ENCODE data around the gene CD44. TPM values are rescaled to one million over a fixed set of nuclear protein-coding genes. Genes with fewer than 3 reads are reported as not detected.
"Not testable (repeated sequence)": the region's sequence is repeated elsewhere in the genome, so short reads cannot be mapped to it uniquely, and the experiment has no call there.

CD44 gene
- total RNA-seq, 1 donor from 2014 or later: 133 TPM

GRCh38 chr11:35101223-35101622 is 37.7 kb upstream of the CD44 start:
- Histone ChIP-seq H3K4me1 (ENCODE audit: control insufficient read depth in 3 of 3, insufficient read depth in 3 of 3, low read length in 3 of 3) (peaks cover 17 to 23% (median 20%) of the 10 kb centered on the region in 3 donors), H3K27me3 (ENCODE audit: control insufficient read depth in 3 of 3, insufficient read depth in 3 of 3, low read length in 3 of 3) (no peaks in the 10 kb centered on the region), H3K9ac (ENCODE audit: low read depth in 1 of 3, low read length in 3 of 3) (no peak overlapping the region), H3K9me3 (ENCODE audit: control insufficient read depth in 3 of 3, low read length in 3 of 3) (no peaks in the 10 kb centered on the region), H3K36me3 (ENCODE audit: control insufficient read depth in 3 of 3, insufficient read depth in 3 of 3, low read length in 3 of 3) (no peaks in the 10 kb centered on the region), H3K27ac (ENCODE audit: low read depth, low read length) (peak overlapping the region; percentile 88), H3K4me3 (ENCODE audit: low read length in 3 of 3) (no peak overlapping the region)

- Histone ChIP-seq H3K4me1 (ENCODE audit: control insufficient read depth in 3 of 3, insufficient read depth in 3 of 3, low read length in 3 of 3) (peaks cover 17 to 23% (median 20%) of the 10 kb centered on the region in 3 donors), H3K4me3 (ENCODE audit: low read length in 3 of 3) (no peak overlapping the region), H3K27me3 (ENCODE audit: control insufficient read depth in 3 of 3, insufficient read depth in 3 of 3, low read length in 3 of 3) (no peaks in the 10 kb centered on the region), H3K27ac (ENCODE audit: low read depth, low read length) (no peak overlapping the region), H3K9me3 (ENCODE audit: control insufficient read depth in 3 of 3, low read length in 3 of 3) (no peaks in the 10 kb centered on the region), H3K9ac (ENCODE audit: low read depth in 1 of 3, low read length in 3 of 3) (no peak overlapping the region), H3K36me3 (ENCODE audit: control insufficient read depth in 3 of 3, insufficient read depth in 3 of 3, low read length in 3 of 3) (no peaks in the 10 kb centered on the region)
Measured at GRCh38 chr11:35102267-35102666, 36.7 kb upstream of the CD44 start.

- Histone ChIP-seq H3K9ac (ENCODE audit: low read depth in 1 of 3, low read length in 3 of 3) (no peak overlapping the region), H3K27me3 (ENCODE audit: control insufficient read depth in 3 of 3, insufficient read depth in 3 of 3, low read length in 3 of 3) (no peaks in the 10 kb centered on the region), H3K36me3 (ENCODE audit: control insufficient read depth in 3 of 3, insufficient read depth in 3 of 3, low read length in 3 of 3) (no peaks in the 10 kb centered on the region), H3K9me3 (ENCODE audit: control insufficient read depth in 3 of 3, low read length in 3 of 3) (no peaks in the 10 kb centered on the region), H3K4me3 (ENCODE audit: low read length in 3 of 3) (no peak overlapping the region), H3K27ac (ENCODE audit: low read depth, low read length) (no peak overlapping the region), H3K4me1 (ENCODE audit: control insufficient read depth in 3 of 3, insufficient read depth in 3 of 3, low read length in 3 of 3) (peaks cover 17 to 23% (median 17%) of the 10 kb centered on the region in 3 donors)
Measured at GRCh38 chr11:35103366-35104208, 35.4 kb upstream of the CD44 start.

DNA sequence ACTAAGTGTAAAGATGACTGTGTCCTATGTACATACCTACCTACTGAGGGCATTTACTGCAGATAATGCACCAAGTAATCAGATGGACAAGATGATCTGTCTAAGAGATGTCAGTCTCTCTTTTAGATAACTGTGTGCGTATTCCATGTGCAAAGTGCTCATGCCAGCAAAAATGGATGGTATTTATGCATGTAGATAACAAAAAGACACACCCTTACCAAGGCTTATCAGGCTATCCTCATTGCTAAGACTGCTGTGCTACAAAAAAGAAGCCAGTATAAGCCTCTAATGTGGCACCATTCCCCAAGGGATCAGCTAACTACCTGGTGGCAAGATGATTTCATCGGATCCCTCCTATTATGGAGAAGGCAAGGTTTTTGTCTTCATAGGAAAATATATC is 34.3 kb upstream of the CD44 start:
- no peaks in the 10 kb centered on the region for H3K9me3 ChIP-seq (ENCODE audit: control insufficient read depth in 3 of 3, low read length in 3 of 3)
- H3K9ac ChIP-seq (ENCODE audit: low read depth in 1 of 3, low read length in 3 of 3): no peak overlapping the region
- no peak overlapping the region for H3K4me3 ChIP-seq (ENCODE audit: low read length in 3 of 3)
- H3K27ac ChIP-seq (ENCODE audit: low read depth, low read length): no peak overlapping the region
- H3K36me3 ChIP-seq (ENCODE audit: control insufficient read depth in 3 of 3, insufficient read depth in 3 of 3, low read length in 3 of 3): no peaks in the 10 kb centered on the region
- no peaks in the 10 kb centered on the region for H3K27me3 ChIP-seq (ENCODE audit: control insufficient read depth in 3 of 3, insufficient read depth in 3 of 3, low read length in 3 of 3)
- peaks cover 7 to 13% (median 9%) of the 10 kb centered on the region in 3 donors for H3K4me1 ChIP-seq (ENCODE audit: control insufficient read depth in 3 of 3, insufficient read depth in 3 of 3, low read length in 3 of 3)

DNA sequence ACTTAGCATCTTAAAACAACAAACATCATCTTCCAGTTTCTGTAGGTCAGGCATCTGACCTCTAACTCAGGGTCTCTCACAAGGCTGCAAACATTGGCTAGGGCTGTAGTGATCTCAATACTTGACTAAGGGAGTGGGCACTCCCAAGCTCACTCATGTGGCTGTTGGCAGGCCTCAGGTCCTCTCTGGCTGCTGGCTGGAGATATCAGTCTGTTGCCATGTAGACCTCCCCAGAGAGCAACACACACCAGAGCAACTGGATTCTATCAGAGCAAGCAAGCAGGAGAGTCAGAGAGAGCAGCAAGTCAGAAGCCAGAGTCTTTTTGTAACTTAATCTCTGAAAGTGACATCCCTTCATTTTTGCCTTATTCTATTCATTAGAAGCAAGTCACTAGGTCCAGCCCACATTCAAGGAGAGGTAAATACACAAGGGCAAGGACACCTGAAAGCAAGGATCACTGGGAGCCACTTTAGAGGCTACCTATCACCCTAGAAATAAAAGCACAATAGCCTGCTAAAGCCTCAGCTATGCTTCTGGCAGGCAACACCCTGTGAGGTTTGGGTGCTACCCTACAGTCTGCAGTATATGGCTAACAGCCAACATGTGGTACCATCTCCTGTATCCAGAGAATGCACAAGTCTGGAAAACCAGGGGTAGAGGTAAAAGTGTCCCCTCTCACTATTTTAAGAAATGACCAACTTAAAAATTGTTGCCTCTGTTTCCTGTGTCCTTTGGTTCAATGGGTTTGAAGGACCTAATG is 33.5 kb upstream of the CD44 start:
- H3K27ac ChIP-seq (ENCODE audit: low read depth, low read length): no peak overlapping the region
- H3K9ac ChIP-seq (ENCODE audit: low read depth in 1 of 3, low read length in 3 of 3): no peak overlapping the region
- H3K27me3 ChIP-seq (ENCODE audit: control insufficient read depth in 3 of 3, insufficient read depth in 3 of 3, low read length in 3 of 3): no peaks in the 10 kb centered on the region
- peaks cover 2 to 9% (median 5%) of the 10 kb centered on the region in 3 donors for H3K4me1 ChIP-seq (ENCODE audit: control insufficient read depth in 3 of 3, insufficient read depth in 3 of 3, low read length in 3 of 3)
- H3K4me3 ChIP-seq (ENCODE audit: low read length in 3 of 3): no peak overlapping the region
- no peaks in the 10 kb centered on the region for H3K9me3 ChIP-seq (ENCODE audit: control insufficient read depth in 3 of 3, low read length in 3 of 3)
- no peaks in the 10 kb centered on the region for H3K36me3 ChIP-seq (ENCODE audit: control insufficient read depth in 3 of 3, insufficient read depth in 3 of 3, low read length in 3 of 3)

DNA sequence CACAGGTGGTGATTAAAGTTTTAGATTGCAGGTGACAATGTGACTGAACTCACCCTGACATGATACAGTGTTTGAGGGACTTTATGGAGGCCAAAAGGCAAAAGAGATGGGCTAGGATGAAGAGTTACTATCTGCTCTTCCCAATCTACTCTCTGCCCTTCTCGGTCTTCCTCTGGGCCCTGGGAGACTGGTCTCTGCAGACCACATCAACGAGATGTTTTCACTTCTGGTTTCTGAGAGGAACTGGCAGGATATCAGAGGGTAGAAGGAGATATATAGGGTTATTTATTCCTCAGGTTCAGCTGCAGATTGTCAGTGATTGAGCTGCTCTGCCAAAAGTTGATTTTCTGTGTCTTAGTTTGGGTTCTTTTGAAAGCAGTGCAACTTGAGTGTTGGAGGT is 32.4 kb upstream of the CD44 start:
- Histone ChIP-seq H3K4me1 (ENCODE audit: control insufficient read depth in 3 of 3, insufficient read depth in 3 of 3, low read length in 3 of 3) (peaks cover 6 to 11% (median 8%) of the 10 kb centered on the region in 3 donors), H3K9ac (ENCODE audit: low read depth in 1 of 3, low read length in 3 of 3) (no peak overlapping the region), H3K36me3 (ENCODE audit: control insufficient read depth in 3 of 3, insufficient read depth in 3 of 3, low read length in 3 of 3) (no peaks in the 10 kb centered on the region), H3K9me3 (ENCODE audit: control insufficient read depth in 3 of 3, low read length in 3 of 3) (no peaks in the 10 kb centered on the region), H3K27ac (ENCODE audit: low read depth, low read length) (no peak overlapping the region), H3K4me3 (ENCODE audit: low read length in 3 of 3) (no peak overlapping the region), H3K27me3 (ENCODE audit: control insufficient read depth in 3 of 3, insufficient read depth in 3 of 3, low read length in 3 of 3) (no peaks in the 10 kb centered on the region)

- no peaks in the 10 kb centered on the region for H3K27me3 ChIP-seq (ENCODE audit: control insufficient read depth in 3 of 3, insufficient read depth in 3 of 3, low read length in 3 of 3)
- H3K9me3 ChIP-seq (ENCODE audit: control insufficient read depth in 3 of 3, low read length in 3 of 3): no peaks in the 10 kb centered on the region
- no peak overlapping the region for H3K4me3 ChIP-seq (ENCODE audit: low read length in 3 of 3)
- H3K36me3 ChIP-seq (ENCODE audit: control insufficient read depth in 3 of 3, insufficient read depth in 3 of 3, low read length in 3 of 3): no peaks in the 10 kb centered on the region
- H3K9ac ChIP-seq (ENCODE audit: low read depth in 1 of 3, low read length in 3 of 3): no peak overlapping the region
- H3K4me1 ChIP-seq (ENCODE audit: control insufficient read depth in 3 of 3, insufficient read depth in 3 of 3, low read length in 3 of 3): peaks cover 8 to 11% (median 8%) of the 10 kb centered on the region in 3 donors
- no peak overlapping the region for H3K27ac ChIP-seq (ENCODE audit: low read depth, low read length)
Measured at GRCh38 chr11:35107861-35108260, 31.1 kb upstream of the CD44 start.

- H3K9me3 ChIP-seq (ENCODE audit: control insufficient read depth in 3 of 3, low read length in 3 of 3); H3K27me3 ChIP-seq (ENCODE audit: control insufficient read depth in 3 of 3, insufficient read depth in 3 of 3, low read length in 3 of 3); H3K36me3 ChIP-seq (ENCODE audit: control insufficient read depth in 3 of 3, insufficient read depth in 3 of 3, low read length in 3 of 3); H3K4me3 ChIP-seq (ENCODE audit: low read length in 3 of 3); H3K9ac ChIP-seq (ENCODE audit: low read depth in 1 of 3, low read length in 3 of 3); H3K27ac ChIP-seq (ENCODE audit: low read depth, low read length): not testable (repeated sequence)
- peaks cover 8 to 11% (median 8%) of the 10 kb centered on the region in 3 donors for H3K4me1 ChIP-seq (ENCODE audit: control insufficient read depth in 3 of 3, insufficient read depth in 3 of 3, low read length in 3 of 3)
Measured at GRCh38 chr11:35108336-35108735, 30.6 kb upstream of the CD44 start.

- H3K4me3 ChIP-seq (ENCODE audit: low read length in 3 of 3): no peak overlapping the region
- H3K4me1 ChIP-seq (ENCODE audit: control insufficient read depth in 3 of 3, insufficient read depth in 3 of 3, low read length in 3 of 3): peaks cover 8 to 11% (median 8%) of the 10 kb centered on the region in 3 donors
- no peaks in the 10 kb centered on the region for H3K36me3 ChIP-seq (ENCODE audit: control insufficient read depth in 3 of 3, insufficient read depth in 3 of 3, low read length in 3 of 3)
- no peaks in the 10 kb centered on the region for H3K27me3 ChIP-seq (ENCODE audit: control insufficient read depth in 3 of 3, insufficient read depth in 3 of 3, low read length in 3 of 3)
- H3K9ac ChIP-seq (ENCODE audit: low read depth in 1 of 3, low read length in 3 of 3): no peak overlapping the region
- no peaks in the 10 kb centered on the region for H3K9me3 ChIP-seq (ENCODE audit: control insufficient read depth in 3 of 3, low read length in 3 of 3)
- no peak overlapping the region for H3K27ac ChIP-seq (ENCODE audit: low read depth, low read length)
Measured at GRCh38 chr11:35109041-35109440, 29.9 kb upstream of the CD44 start.

DNA sequence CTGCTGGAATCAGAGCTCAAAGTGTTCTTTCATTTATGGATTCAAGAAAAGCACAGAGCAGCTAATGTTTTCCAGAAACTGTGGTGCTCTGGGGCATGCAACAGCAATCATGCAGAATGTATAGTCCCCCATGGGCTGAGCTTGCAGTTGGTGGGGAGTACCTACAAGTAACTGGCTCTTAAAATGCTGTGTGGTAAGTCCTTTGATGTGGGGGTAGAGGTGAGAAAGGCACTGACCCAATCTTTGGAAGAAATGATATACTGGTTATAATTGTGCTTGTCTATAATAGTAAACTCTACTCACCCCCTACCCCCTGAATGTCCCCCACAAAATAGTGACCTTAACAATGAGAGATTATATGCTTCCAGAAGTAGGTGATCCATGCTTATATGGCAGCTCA is 29.1 kb upstream of the CD44 start:
- Histone ChIP-seq H3K9me3 (ENCODE audit: control insufficient read depth in 3 of 3, low read length in 3 of 3) (no peaks in the 10 kb centered on the region), H3K9ac (ENCODE audit: low read depth in 1 of 3, low read length in 3 of 3) (no peak overlapping the region), H3K4me3 (ENCODE audit: low read length in 3 of 3) (no peak overlapping the region), H3K36me3 (ENCODE audit: control insufficient read depth in 3 of 3, insufficient read depth in 3 of 3, low read length in 3 of 3) (no peaks in the 10 kb centered on the region), H3K27ac (ENCODE audit: low read depth, low read length) (no peak overlapping the region), H3K4me1 (ENCODE audit: control insufficient read depth in 3 of 3, insufficient read depth in 3 of 3, low read length in 3 of 3) (peaks cover 8 to 11% (median 8%) of the 10 kb centered on the region in 3 donors), H3K27me3 (ENCODE audit: control insufficient read depth in 3 of 3, insufficient read depth in 3 of 3, low read length in 3 of 3) (no peaks in the 10 kb centered on the region)
